ENCODE data around the gene PTPRC. TPM values are rescaled to one million over a fixed set of nuclear protein-coding genes. Genes with fewer than 3 reads are reported as not detected.

Gene PTPRC
- polyA plus RNA-seq, 2 of the 4 experiments (the other 2 are of a cell fraction), result not detected

- ATAC-seq, result no peak
- CTCF ChIA-PET, result no interaction called here
- 54% methylated on average over 2 of the region's 2 CpGs for WGBS (ENCODE audit: missing lambda C conversion rate)
- POLR2A ChIA-PET, result no interaction called here
- TF ChIP-seq HOXB13 (CRISPR knock-in tag; IDR thresholded peaks at IDR 0.05; ENCODE audit: low read depth), result no peak
- TF ChIP-seq SREBF2 (IDR thresholded peaks at IDR 0.05), result no peak
- TF ChIP-seq RCOR1 (IDR thresholded peaks at IDR 0.05; ENCODE audit: low read depth, low read length), result no peak
- TF ChIP-seq MYC (IDR thresholded peaks at IDR 0.05; ENCODE audit: borderline replicate concordance, low read length), result no peak
- no peak for DNase-seq (ENCODE audit: low read depth in 1 of 2, low spot score in 1 of 2)
- FAIRE-seq, result no peak
- Histone ChIP-seq H3K9me3 (no peaks in the 10 kb centered on the region; the same call in 2 of the 3 replicates), H3K27ac (no peak overlapping the region), H3K4me1 (no peaks in the 10 kb centered on the region), H3K4me2 (no peak overlapping the region), H3K4me3 (no peak overlapping the region)
Observed at GRCh38 chr1:198632007-198632406, 6.8 kb upstream of the PTPRC start.

- ATAC-seq (no peak), DNase-seq (ENCODE audit: low read depth in 1 of 2, low spot score in 1 of 2) (no peak), FAIRE-seq (no peak)
- no peak overlapping the region for H3K4me3 ChIP-seq
- H3K4me1 ChIP-seq, result no peaks in the 10 kb centered on the region
- TF ChIP-seq HDAC2 (IDR thresholded peaks at IDR 0.05), result no peak
- TF ChIP-seq TP53 (CRISPR knock-in tag; IDR thresholded peaks at IDR 0.05), result no peak
- TF ChIP-seq BHLHE40 (IDR thresholded peaks at IDR 0.05; ENCODE audit: low read depth, low read length), result no peak
- no peak for TF ChIP-seq RARB (CRISPR knock-in tag; IDR thresholded peaks at IDR 0.05)
- no peak for TF ChIP-seq ZC3H11A (IDR thresholded peaks at IDR 0.05)
- TF ChIP-seq KDM1A (IDR thresholded peaks at IDR 0.05; ENCODE audit: low read depth), result no peak
- TF ChIP-seq ZNF302 (CRISPR knock-in tag; IDR thresholded peaks at IDR 0.05), result no peak
- TF ChIP-seq NPAS2 (CRISPR knock-in tag; IDR thresholded peaks at IDR 0.05; ENCODE audit: borderline replicate concordance), result no peak
- no peak for TF ChIP-seq PHF8 (IDR thresholded peaks at IDR 0.05; ENCODE audit: borderline replicate concordance, low read depth)
- no peak for TF ChIP-seq RAD21 (conservative IDR thresholded peaks at IDR 0.05 in 1 of 2, IDR thresholded peaks at IDR 0.05 in 1 of 2)
- TF ChIP-seq CEBPB (IDR thresholded peaks at IDR 0.05), result no peak
- TF ChIP-seq HOXB5 (CRISPR knock-in tag; IDR thresholded peaks at IDR 0.05), result no peak
- no peak for TF ChIP-seq FOSL2 (IDR thresholded peaks at IDR 0.05)
- TF ChIP-seq FOSL2 (CRISPR knock-in tag; IDR thresholded peaks at IDR 0.05), result no peak
- no peak for TF ChIP-seq KDM5A (IDR thresholded peaks at IDR 0.05)
- TF ChIP-seq CTCF (IDR thresholded peaks at IDR 0.05), result no peak
- no peak for TF ChIP-seq RNF2 (IDR thresholded peaks at IDR 0.05; ENCODE audit: borderline replicate concordance, low read depth)
- no peak for TF ChIP-seq CHD2 (IDR thresholded peaks at IDR 0.05; ENCODE audit: low read length, partially characterized antibody)
- no peak for TF ChIP-seq ELK1 (IDR thresholded peaks at IDR 0.05; ENCODE audit: low read depth, low read length)
- no peaks in the 10 kb centered on the region; the same call in 2 of the 3 replicates for H3K9me3 ChIP-seq
- ChIA-PET CTCF (no interaction called here), POLR2A (no interaction called here)
- WGBS (ENCODE audit: missing lambda C conversion rate), result 100% methylated on average over 2 of the region's 2 CpGs
- no peak overlapping the region for H3K27ac ChIP-seq
- H3K4me2 ChIP-seq, result no peak overlapping the region
Observed at GRCh38 chr1:198633675-198634121, 5.1 kb upstream of the PTPRC start.

GRCh38 chr1:198635964-198636363, 2.9 kb upstream of the PTPRC start:
- Histone ChIP-seq H3K4me1 (no peaks in the 10 kb centered on the region), H3K4me3 (no peak overlapping the region), H3K27ac (no peak overlapping the region), H3K9me3 (no peaks in the 10 kb centered on the region; the same call in 2 of the 3 replicates), H3K4me2 (no peak overlapping the region)
- CTCF ChIA-PET, result interaction anchor here (0.6 kb wide), 1 partner anchor 50 kb away, joined by 3 read pairs; no protein-coding TSS in a partner anchor
- DNase-seq (ENCODE audit: low read depth in 1 of 2, low spot score in 1 of 2) (no peak), FAIRE-seq (no peak), ATAC-seq (no peak)
- POLR2A ChIA-PET, result no interaction called here
- no peak for TF ChIP-seq RFX5 (IDR thresholded peaks at IDR 0.05)
- no peak for TF ChIP-seq BHLHE40 (IDR thresholded peaks at IDR 0.05; ENCODE audit: low read depth, low read length)
- TF ChIP-seq KDM1A (IDR thresholded peaks at IDR 0.05; ENCODE audit: low read depth), result no peak
- TF ChIP-seq RAD21 (conservative IDR thresholded peaks at IDR 0.05 in 1 of 2, IDR thresholded peaks at IDR 0.05 in 1 of 2), result no peak
- no peak for TF ChIP-seq CEBPB (IDR thresholded peaks at IDR 0.05)
- no peak for TF ChIP-seq EP300 (IDR thresholded peaks at IDR 0.05)
- no peak for TF ChIP-seq CBX2 (IDR thresholded peaks at IDR 0.05; ENCODE audit: borderline replicate concordance, low read depth)
- TF ChIP-seq E2F6 (IDR thresholded peaks at IDR 0.05; ENCODE audit: borderline replicate concordance, low read depth), result no peak
- no peak for TF ChIP-seq NFE2L2 (conservative IDR thresholded peaks at IDR 0.05; ENCODE audit: low read length)
- TF ChIP-seq ZSCAN20 (CRISPR knock-in tag; IDR thresholded peaks at IDR 0.05), result no peak
- TF ChIP-seq PHF8 (IDR thresholded peaks at IDR 0.05; ENCODE audit: borderline replicate concordance, low read depth), result no peak
- TF ChIP-seq HEYL (CRISPR knock-in tag; IDR thresholded peaks at IDR 0.05), result no peak
